MCF 10A (cell line): ENCODE data around the gene LAMB4. TPM values are rescaled to one million over a fixed set of nuclear protein-coding genes. Genes with fewer than 3 reads are reported as not detected.

Experiments
- BruUV-seq: library from RNA; stranded (reverse); fragments of 400-500 nt; replicated peaks from 2 replicates; lab custom pipeline; 2021; lab: Mats Ljungman, UMichigan
- CTCF ChIA-PET: fragments of 300-600 bp; sonication (Branson Sonifier 250); formaldehyde crosslinking; extraction: SDS; loops from one replicate; lab custom pipeline; 2021; ENCODE audit warnings: antibody characterized with exemption, inconsistent platforms; lab: Yijun Ruan, JAX
- POLR2A ChIA-PET: fragments of 300-600, 350-650 bp; sonication (Branson Sonifier 250); formaldehyde crosslinking; extraction: SDS; loops from one replicate; lab custom pipeline; 2020; ENCODE audit warnings: antibody characterized with exemption, inconsistent platforms; lab: Yijun Ruan, JAX
- DNase-seq: peaks from one replicate; pipeline ENCODE4 v3.0.0-alpha.2; 2018; ENCODE audit not compliant: unreplicated experiment
- H3K27ac Mint-ChIP-seq: one replicate; pipeline ENCODE4 v1.8.0; 2022; ENCODE audit warnings: mild to moderate bottlenecking, low read depth, mixed read lengths; ENCODE audit not compliant: unreplicated experiment
- H3K27me3 Mint-ChIP-seq: one replicate; pipeline ENCODE4 v1.8.0; 2022; ENCODE audit warnings: mixed read lengths; ENCODE audit not compliant: insufficient read depth, unreplicated experiment
- H3K36me3 Mint-ChIP-seq: one replicate; pipeline ENCODE4 v1.8.0; 2022; ENCODE audit warnings: mild to moderate bottlenecking, moderate library complexity, mixed read lengths; ENCODE audit not compliant: insufficient read depth, unreplicated experiment
- H3K4me1 Mint-ChIP-seq: one replicate; pipeline ENCODE4 v1.8.0; 2022; ENCODE audit warnings: mixed read lengths; ENCODE audit not compliant: insufficient read depth, unreplicated experiment
- H3K4me3 Mint-ChIP-seq: one replicate; pipeline ENCODE4 v1.8.0; 2022; ENCODE audit warnings: mild to moderate bottlenecking, moderate library complexity, mixed read lengths; ENCODE audit not compliant: unreplicated experiment
- H3K9me3 Mint-ChIP-seq: one replicate; pipeline ENCODE4 v1.8.0; 2022; ENCODE audit warnings: mixed read lengths; ENCODE audit not compliant: unreplicated experiment
- intact Hi-C: fragments of 100-400 bp; cut with micrococcal nuclease; formaldehyde crosslinking; loops from 2 replicates; pipeline ENCODE4 v1.14.1; 2022
- total RNA-seq: library from RNA; stranded (reverse); gene quantifications from 2 replicates; pipeline ENCODE4 v1.2.3, GENCODE V29; 2022
- TF ChIP-seq, protein P1 (sequence below): fragments of 200-600 bp; IDR thresholded peaks from one replicate; pipeline ENCODE4 v1.8.0; 2022; ENCODE audit warnings: antibody characterized with exemption, mild to moderate bottlenecking; ENCODE audit not compliant: unreplicated experiment

The LAMB4 gene
- total RNA-seq, 1 experiment from 2014 or later: 0.35 TPM

DNA sequence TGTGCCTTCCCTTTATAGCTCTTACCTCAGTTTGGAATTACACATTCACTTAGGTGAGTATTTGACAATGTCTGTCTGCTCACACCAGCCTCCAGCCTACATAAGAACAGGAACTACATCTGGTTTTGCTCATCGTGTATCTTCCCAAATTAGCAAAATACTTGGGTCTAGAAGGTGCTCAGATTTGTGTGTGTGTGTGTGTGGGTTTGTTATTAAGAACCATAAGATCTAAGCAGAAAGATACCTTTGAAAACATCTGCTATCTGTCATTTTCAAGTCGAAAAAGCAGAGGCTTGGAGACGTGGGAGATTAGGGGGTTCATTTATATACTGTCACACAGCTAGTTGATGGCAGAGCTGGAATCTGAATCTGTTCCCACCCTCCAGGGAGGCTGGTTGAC is 14.8 kb upstream of the LAMB4 start:
- ChIA-PET CTCF (interaction anchor here (0.6 to 5.1 kb wide), 24 partner anchors 8 to 419 kb away, joined by 3 to 79 read pairs (median 6); partner anchors contain the start of gene LAMB4), POLR2A (interaction anchor here (1.0 to 2.4 kb wide), 7 partner anchors 15 to 221 kb away, joined by 3 to 12 read pairs (median 3); partner anchors contain the start of gene LAMB4)
- Mint-ChIP-seq H3K9me3 (no peaks in the 10 kb centered on the region), H3K4me1 (no peaks in the 10 kb centered on the region), H3K27ac (no peak overlapping the region), H3K27me3 (no peaks in the 10 kb centered on the region), H3K36me3 (no peaks in the 10 kb centered on the region), H3K4me3 (no peak overlapping the region)
- no peak for DNase-seq
- BruUV-seq: no TSS peak
- TF ChIP-seq, protein P1, sequence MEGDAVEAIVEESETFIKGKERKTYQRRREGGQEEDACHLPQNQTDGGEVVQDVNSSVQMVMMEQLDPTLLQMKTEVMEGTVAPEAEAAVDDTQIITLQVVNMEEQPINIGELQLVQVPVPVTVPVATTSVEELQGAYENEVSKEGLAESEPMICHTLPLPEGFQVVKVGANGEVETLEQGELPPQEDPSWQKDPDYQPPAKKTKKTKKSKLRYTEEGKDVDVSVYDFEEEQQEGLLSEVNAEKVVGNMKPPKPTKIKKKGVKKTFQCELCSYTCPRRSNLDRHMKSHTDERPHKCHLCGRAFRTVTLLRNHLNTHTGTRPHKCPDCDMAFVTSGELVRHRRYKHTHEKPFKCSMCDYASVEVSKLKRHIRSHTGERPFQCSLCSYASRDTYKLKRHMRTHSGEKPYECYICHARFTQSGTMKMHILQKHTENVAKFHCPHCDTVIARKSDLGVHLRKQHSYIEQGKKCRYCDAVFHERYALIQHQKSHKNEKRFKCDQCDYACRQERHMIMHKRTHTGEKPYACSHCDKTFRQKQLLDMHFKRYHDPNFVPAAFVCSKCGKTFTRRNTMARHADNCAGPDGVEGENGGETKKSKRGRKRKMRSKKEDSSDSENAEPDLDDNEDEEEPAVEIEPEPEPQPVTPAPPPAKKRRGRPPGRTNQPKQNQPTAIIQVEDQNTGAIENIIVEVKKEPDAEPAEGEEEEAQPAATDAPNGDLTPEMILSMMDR: no peak
- intact Hi-C loops: loop anchor here (5.0 kb wide), 2 partner anchors 148 to 198 kb away; no protein-coding TSS in a partner anchor

DNA sequence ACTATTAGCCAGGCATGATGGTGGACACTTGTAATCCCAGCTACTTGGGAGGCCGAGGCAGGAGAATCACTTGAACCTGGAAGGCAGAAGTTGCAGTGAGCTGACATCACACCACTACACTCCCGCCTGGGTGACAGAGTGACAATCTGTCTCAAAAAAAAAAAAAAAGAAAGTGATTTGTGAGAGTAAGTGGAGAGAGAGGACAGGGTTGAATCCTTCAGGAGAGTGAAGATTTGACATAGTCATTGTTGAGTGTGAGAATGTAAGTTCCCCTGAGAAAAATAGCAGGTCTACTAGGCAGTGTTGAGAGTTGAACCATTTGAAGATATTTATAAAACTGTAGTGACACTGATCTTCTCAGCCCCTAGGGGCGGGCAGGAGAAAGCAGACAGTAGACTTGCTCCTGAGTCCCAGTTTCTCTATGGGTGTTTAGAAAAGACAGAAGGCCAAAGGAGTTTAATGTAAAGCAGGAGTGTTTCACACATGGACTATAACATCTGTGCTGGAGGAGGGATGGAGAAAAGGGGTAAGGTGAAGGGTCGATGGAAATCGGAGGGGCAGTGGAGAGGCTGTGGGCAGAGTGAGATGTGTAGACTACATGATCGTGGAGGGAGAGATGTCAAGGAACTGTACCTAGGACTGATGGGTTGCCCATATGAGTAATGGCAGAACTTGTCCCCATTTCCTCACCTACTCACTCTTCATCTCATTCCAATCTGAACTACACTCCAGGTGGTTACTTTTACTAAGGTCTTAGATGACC is 13.7 kb upstream of the LAMB4 start:
- TF ChIP-seq, protein P1: no peak
- no peak for DNase-seq
- intact Hi-C loops: no loop called here
- Mint-ChIP-seq H3K27ac (no peak overlapping the region), H3K4me1 (no peaks in the 10 kb centered on the region), H3K4me3 (no peak overlapping the region), H3K27me3 (no peaks in the 10 kb centered on the region), H3K9me3 (no peaks in the 10 kb centered on the region), H3K36me3 (no peaks in the 10 kb centered on the region)
- BruUV-seq: no TSS peak
- POLR2A ChIA-PET: interaction anchor here (1.0 kb wide), 2 partner anchors 14 to 38 kb away, joined by 3 read pairs; partner anchors contain the start of gene LAMB4
- CTCF ChIA-PET: interaction anchor here (0.8 to 5.1 kb wide), 9 partner anchors 7 to 353 kb away, joined by 3 to 79 read pairs (median 33); partner anchors contain the start of gene LAMB4

DNA sequence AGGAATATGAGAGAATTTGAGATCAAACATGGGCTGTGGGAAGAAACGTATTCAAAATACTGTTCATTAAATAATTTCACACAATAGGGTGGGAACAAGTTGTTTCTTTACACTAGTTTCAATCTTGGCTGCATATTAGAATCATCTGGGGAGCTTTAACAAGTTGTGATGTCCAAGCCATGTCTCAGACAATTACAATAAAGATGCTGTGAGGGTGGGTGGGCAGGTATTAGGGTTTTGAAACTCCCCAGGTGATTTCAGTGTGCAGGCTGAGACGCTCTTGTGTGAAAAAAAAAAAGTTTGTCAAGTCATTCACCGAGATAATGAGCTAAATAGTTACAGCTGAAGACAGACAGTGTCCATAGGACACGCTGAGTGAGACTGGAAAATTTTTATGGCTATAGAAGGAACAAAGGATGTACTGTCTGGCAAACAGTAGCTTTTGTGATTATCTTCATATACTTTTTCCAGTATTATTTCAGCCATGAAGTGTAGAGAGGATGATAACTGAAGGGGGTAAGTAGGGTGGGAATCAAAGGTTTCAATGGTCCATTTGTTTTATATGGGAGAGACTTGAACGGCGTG is 12.6 kb upstream of the LAMB4 start:
- intact Hi-C loops: no loop called here
- no TSS peak for BruUV-seq
- H3K9me3 Mint-ChIP-seq: no peaks in the 10 kb centered on the region
- ChIA-PET CTCF (interaction anchor here (0.6 to 5.1 kb wide), 4 partner anchors 9 to 1946 kb away, joined by 3 to 79 read pairs (median 4); no protein-coding TSS in a partner anchor), POLR2A (interaction anchor here (1.3 kb wide), 1 partner anchor 12 kb away, joined by 3 read pairs; no protein-coding TSS in a partner anchor)
- DNase-seq: no peak
- no peak overlapping the region for H3K4me3 Mint-ChIP-seq
- no peak overlapping the region for H3K27ac Mint-ChIP-seq
- no peaks in the 10 kb centered on the region for H3K27me3 Mint-ChIP-seq
- no peaks in the 10 kb centered on the region for H3K4me1 Mint-ChIP-seq
- no peaks in the 10 kb centered on the region for H3K36me3 Mint-ChIP-seq
- TF ChIP-seq, protein P1: no peak

DNA sequence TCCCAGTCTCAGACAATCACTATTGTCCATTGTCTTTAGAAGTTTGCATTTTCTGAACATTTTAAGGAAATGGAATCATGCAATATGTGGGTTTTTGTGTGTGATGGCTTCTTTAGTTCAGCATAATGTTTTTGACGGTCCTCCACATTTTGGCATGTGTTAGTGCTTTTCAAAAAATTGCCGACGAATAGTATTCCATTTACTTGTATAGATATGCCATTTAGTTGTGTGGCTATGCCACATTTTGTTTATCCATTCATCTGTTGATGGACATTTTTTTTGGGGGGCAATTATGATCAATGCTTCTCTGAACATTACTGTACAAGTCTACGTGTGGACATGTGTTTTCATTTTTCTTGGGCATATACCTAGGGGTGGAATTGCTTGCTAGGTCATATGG is 12.0 kb upstream of the LAMB4 start:
- H3K4me1 Mint-ChIP-seq: no peaks in the 10 kb centered on the region
- H3K27ac Mint-ChIP-seq: no peak overlapping the region
- intact Hi-C loops: no loop called here
- no peak for DNase-seq
- no peaks in the 10 kb centered on the region for H3K9me3 Mint-ChIP-seq
- TF ChIP-seq, protein P1: no peak
- POLR2A ChIA-PET: interaction anchor here (1.3 kb wide), 1 partner anchor 11 kb away, joined by 3 read pairs; no protein-coding TSS in a partner anchor
- H3K27me3 Mint-ChIP-seq: no peaks in the 10 kb centered on the region
- BruUV-seq: no TSS peak
- CTCF ChIA-PET: interaction anchor here (0.7 to 5.1 kb wide), 4 partner anchors 10 to 267 kb away, joined by 3 to 79 read pairs (median 3); no protein-coding TSS in a partner anchor
- no peak overlapping the region for H3K4me3 Mint-ChIP-seq
- no peaks in the 10 kb centered on the region for H3K36me3 Mint-ChIP-seq
